GM21381 (cell line): ENCODE data around the gene ATP11A.

Experiments used
- ATAC-seq: cut with Tn5 transposase; IDR thresholded peaks from one replicate; pipeline ENCODE4 v1.9.1; 2021; ENCODE audit warnings: mild to moderate bottlenecking, moderate library complexity; ENCODE audit not compliant: unreplicated experiment

The ATP11A gene

DNA sequence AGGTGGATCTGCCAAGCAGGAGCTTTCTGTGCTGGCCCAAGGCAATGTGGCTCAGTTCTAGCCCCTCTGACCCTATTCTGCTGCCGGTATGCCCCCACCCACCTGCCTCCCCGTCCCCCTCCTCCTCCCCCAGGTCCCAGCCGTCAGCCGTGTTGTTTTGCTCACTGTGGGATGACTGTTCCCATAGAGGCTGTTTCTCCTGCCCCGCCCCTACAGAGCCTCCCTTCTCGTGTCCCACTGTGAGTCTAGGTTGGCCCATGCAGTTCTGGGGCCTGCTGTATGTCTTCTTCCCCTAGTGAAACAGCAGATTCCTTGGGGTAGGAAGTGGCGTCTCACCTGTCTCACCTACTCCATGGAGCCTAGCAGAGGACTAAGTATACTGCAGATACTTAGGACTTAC is 48.8 kb downstream of the ATP11A start:
- ATAC-seq: no peak

DNA sequence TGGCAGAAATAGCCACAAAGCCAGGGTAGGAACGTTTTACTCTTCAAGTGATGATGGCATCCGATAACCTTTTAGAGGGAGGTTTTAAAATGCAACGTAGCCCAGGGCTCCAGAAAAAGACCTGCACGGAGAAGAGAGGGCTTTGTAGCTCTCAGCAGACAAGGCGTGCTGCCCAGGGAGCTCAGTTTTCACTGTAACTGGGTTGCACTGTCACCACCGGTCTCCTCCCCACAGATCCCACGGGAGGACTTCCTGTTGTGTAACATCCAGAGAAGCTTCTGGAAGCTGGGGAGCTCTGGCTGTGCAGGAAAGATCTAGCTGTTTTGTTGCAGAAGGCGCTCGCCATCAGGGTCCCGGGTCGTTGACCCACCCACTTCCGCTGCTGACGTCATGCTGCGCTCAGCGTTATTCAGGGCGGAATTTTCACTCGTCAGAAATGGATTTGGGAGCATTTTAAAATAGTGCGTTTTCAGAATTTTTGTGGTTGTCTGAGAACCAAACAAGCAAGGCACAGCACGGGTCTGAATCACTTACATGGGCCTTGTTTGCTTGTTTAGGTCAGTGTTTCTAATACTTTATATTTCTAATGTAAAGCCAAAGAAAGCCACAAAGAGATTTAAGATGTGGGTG is 50.8 kb downstream of the ATP11A start:
- no peak for ATAC-seq

DNA sequence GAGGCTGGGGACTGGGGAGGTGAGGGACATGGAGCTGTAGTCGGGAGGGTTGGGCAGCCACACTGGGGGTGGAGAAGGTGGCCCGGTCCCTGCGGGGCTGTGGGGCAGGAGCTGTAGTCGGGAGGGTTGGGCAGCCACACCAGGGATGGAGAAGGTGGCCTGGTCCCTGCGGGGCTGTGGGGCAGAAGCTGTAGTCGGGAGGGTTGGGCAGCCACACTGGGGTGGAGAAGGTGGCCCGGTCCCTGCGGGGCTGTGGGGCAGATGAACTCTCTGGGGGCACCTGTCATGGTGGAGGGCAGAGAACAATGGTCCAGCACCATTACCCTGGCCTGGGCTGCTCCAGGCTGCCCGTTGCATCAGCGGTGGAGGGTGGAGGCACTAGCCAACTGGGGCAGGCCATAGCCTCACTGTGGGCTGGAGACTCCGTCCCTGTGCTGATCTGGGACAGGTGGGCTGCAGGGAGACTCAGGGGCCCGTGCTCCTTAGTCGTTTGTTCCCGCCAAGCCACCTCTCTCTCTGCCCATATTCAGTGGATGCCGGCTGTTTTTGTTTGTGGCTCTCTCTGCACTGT is 51.4 kb downstream of the ATP11A start:
- ATAC-seq: no peak

DNA sequence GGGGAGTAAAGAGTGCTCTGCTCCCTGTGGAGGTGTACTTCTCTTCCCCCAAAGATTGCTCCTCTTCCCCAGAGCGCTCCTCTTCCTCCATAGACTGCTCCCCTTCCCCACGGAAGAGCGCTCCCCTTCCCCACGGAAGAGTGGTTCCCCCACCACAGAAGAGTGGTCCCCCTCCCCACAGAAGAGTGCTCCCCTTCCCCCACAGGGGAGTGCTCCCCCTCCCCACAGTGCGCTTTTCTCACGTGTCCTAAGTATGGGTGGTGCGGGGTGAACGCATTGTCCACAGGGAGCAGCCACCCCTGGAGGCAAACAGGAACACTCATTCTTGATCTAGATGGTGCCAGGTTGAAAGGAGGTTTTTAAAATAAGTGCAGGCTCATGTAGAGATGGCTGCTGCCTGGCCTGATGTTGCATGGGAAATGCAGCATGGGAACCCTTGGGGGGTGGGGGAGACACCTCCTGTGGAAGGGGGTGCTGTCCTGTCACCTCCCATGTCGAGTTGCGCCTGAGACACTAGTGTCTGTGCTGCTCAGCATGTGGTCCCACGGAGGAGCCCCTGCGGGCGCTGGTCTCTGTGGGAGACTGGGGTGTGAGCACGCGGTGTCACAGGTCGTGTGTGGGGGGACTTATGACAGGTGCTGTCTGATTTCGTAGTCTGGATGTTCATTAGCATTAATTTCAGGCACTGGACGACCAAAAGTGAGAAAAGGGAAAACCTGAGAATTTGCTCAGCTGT is 52.2 kb downstream of the ATP11A start:
- ATAC-seq: no peak

DNA sequence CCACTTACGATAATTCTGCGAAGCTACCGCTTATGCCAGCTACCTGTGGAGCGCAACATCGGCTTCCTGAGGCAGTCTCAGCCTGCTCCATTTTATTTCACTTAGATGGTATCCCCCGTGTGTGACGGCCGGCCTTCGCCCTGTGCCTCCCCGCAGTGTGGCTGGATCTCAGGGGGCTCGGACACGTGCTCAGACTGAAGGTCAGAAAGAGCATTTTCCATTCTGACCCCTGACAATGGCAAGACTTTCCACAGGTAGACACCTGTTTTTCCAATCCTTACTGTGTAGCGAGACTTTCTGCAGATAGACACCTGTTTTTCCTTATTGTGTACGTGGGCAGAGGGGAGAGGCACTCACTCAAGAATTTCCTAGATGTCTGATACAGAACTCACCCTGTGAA is 52.7 kb downstream of the ATP11A start:
- ATAC-seq: no peak

DNA sequence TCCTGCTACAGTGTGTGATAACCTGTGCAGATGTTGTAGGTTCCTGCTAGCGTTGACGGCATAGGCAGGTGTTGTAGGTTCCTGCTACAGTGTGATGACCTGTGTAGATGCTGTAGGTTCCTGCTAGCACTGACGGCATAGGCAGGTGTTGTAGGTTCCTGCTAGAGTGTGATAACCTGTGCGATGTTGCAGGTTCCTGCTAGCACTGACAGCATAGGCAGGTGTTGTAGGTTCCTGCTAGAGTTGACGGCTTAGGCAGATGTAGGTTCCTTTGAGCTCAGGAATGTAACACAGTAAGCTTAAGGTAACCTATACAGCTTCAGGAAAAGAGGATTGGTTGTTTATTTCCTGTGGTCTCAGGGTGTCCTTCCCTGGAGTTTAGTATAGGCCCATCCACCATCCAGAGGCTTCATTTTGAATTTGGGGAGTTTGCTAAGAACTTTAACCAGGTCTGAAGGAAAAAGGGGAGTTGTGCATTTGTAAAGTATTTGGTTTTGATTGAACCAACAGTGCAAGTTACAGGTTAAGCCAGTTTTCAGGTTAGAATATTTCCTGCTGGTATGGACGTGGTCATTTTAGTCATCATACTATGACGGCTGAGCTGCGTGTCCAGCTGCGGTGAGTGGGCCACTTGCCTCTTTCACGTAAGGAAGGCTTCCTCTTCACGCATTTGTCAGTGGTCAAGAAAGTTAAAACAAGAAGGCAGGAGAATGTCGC is 53.8 kb downstream of the ATP11A start:
- no peak for ATAC-seq

DNA sequence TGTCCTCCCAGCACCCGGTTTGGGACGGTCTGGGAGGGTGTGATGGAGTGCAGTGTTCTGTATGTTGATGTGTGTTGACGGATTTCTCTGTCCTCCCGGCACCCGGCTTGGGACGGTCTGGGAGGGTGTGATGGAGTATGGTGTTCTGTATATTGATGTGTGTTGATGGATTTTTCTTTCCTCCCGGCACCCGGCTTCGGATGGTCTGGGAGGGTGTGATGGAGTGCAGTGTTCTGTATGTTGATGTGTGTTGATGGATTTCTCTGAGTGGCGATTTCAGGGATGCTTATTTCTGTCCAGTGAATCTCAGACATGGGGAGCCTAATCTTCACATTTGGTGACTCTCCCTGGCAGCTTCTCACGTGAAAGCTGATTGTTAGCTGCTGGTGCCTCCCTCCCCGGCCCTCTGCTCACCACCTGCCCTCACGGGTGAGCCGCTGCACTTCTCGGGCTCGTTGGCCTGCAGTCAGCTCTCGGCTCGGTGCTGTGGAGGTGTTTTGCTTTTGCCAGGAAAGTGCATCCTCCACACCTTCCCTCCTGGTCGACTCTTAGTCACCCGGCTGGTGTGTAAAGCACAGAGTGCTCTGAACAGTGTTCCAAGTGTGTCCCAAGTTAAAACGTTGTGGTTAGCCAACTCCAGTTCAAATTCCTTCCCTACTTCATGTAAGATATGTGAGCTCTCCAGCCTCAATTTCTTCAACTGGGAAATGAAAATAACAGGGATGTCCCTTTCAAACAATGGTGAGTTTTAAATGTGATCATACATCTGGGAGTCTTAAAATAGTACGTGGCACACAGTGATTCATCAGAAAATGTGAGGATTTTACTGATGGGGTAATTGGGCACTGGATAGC is 54.6 kb downstream of the ATP11A start:
- no peak for ATAC-seq

DNA sequence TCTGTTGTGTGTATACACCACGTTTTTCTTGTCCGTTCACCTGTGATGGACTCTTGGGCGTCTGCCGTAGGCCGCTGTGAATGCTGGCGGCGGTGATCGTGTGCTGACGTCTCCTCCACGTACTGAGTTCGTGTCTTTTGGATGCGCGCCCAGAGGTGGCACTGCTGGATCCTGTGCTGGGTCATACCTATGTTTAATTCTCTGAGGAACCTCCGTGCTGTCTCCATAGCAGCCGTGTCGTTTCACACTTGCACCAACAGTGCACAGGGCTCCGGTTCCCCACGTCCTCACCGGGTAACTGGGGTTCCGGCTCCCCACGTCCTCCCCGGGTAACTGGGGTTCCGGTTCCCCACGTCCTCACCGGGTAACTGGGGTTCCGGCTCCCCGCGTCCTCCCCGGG is 56.2 kb downstream of the ATP11A start:
- ATAC-seq: no peak

DNA sequence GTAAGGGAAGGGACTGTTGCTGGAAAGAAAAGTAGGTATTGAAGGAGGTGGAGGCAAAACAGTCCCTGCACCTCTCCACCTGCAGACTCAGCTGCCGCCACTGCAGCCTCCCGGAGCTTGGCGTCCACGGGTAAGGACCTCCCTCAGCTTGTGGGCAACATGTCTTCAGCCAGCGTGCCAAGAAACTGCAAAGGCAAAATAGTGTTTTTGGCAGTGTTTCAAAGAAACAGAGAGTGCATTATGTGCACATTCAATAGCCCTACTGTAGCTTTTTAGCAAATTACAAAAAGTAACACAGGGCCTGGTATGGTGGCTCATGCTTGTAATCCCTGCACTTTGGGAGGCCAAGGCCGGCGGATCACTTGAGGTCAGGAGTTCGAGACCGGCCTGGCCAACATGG is 57.4 kb downstream of the ATP11A start:
- no peak for ATAC-seq

DNA sequence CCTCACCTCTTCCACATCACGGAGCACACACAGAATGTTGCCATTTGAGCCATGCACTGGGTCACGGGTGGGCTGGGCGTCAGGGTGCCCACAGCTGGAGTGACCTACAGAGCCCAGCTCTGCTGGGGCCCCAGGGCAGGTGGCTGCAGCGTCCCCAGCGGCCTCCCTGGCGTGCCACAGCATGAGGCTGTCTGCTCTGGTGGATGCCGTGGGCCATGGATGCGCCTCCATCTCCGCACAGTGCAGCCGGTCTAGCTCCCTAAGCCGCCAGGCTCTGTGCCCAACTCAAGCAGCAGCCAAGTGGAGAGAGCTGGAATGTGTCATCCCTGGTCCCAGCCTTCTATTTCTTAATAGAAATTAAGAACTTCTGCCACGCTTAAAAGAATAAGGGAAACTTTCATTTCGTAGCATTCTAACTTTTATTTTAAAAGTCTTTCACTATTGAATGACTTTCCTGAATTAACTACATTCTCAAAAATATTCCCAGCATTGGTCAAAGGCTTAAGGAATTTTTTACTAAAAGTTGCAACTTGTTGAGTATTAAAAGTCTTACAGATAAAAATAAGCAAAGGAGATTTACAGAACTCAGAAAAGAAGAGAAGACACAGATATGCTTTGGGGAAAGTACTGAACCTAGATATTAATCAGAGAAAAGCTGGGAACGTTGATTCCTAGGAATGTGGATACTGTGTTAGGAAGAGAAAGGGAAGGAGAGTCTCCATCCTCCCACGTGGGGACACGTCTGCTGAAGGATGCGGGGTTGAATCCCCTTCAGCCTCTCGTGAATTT is 59.3 kb downstream of the ATP11A start:
- no peak for ATAC-seq

DNA sequence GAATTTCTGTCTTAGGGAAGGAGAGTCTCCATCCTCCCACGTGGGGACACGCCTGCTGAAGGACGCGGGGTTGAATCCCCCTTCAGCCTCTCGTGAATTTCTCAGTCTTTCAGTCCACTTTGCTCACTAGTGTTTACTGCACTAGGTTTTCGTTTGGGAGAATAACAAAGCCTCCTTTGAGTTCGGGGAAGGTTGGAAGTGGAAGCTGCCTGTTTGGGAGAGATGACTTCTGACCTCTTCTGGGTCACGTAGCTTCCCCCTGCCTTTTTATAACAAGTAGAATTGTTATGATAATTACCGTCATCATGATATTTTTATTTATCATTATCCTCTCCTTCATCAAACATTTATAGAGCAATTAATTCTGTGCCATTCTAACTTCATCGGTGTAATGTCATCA is 60.7 kb downstream of the ATP11A start:
- no peak for ATAC-seq

DNA sequence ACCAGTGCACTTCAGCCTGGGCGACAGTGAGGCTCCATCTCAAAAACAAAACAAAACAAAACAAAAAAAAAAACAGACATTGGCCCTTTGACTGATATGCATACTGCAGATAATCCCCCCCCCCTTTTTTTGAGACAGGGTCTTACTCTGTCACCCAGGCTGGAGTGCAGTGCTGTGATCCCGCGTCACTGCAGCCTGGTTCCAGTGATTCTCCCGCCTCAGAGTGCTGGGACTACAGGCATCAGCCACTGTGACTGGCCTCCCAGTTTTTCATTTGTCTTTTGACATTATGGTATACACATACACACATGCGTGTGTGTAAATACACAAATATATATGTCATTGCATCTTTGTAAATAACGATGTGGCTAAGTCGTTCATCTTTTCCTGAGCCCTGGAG is 61.8 kb downstream of the ATP11A start:
- ATAC-seq: no peak

DNA sequence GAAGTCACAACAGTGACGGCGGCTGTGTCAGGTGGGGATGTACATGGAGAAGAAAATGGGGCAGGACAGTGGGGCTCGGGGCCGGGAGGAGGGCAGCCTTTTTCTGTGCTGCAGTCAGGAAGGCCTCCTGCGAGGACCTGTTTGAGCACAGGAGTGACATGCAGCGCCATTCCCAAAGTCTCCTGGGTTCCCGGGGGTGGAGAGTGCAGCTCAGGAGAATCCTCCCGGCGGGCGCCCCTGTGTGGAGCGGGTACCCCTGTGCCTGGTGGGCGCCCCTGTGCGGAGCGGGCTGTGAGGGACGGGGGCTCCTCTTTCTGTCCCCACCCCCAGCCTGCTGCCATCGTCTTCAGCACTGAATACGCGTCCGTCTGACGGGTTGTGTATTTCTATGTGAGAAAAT is 62.4 kb downstream of the ATP11A start:
- ATAC-seq: no peak

DNA sequence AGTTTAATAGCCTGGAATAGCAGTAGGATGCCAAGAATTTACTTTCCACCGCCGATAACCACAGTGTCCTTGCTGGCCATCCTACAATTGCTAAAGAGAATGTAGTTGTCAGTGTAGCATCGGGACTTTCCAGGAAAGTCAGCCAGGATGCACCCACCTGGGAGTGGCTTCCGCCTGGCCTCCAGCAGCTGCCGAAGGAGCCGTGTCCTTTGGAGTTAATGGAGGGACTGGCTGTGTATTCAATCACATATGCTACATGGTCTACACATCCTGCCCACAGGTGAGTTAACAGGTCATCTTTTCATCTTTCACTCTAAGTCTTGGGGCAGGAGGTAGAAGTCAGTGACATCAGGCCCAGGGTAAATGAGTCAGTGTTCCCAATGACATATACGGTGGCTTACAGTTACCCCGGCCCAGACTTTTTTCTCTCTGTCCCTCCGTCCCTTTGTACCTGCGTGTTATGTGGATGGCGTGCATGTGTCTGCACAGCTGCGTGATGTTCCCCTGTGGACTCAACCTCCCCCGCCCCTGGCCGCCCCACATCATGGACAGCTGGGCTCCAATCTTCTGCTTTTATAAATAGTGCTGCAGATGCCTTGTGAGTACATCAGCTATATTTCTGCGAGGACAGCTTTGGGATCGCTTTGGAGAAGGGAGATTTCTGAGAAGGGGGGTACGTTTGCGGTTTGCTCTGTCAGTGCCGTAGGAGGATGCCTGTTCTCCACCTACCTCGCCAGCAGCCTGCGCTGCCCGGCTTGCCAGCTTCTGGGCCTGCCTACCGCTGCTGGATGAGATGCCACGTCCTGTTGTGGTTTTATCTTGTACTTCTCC is 63.1 kb downstream of the ATP11A start:
- no peak for ATAC-seq

DNA sequence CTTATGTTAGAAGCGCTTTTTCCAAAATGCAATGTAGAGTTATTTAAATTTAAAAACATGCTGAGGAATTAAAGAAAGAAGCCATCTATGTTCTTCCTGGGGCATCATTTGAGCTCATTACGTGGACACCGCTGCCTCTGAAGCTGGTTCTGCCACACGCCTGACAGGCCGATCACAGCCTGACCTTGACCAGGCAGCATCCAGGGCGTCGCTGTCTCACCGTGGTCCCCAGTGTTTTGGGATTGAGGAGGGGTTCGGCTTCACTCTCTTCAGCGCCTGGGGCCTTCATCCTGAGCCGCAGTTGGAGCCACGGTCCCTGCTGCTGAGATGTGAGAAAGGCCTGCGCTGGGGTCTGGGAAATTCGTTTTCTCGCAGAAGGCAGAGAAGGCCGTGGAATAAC is 64.0 kb downstream of the ATP11A start:
- no peak for ATAC-seq

DNA sequence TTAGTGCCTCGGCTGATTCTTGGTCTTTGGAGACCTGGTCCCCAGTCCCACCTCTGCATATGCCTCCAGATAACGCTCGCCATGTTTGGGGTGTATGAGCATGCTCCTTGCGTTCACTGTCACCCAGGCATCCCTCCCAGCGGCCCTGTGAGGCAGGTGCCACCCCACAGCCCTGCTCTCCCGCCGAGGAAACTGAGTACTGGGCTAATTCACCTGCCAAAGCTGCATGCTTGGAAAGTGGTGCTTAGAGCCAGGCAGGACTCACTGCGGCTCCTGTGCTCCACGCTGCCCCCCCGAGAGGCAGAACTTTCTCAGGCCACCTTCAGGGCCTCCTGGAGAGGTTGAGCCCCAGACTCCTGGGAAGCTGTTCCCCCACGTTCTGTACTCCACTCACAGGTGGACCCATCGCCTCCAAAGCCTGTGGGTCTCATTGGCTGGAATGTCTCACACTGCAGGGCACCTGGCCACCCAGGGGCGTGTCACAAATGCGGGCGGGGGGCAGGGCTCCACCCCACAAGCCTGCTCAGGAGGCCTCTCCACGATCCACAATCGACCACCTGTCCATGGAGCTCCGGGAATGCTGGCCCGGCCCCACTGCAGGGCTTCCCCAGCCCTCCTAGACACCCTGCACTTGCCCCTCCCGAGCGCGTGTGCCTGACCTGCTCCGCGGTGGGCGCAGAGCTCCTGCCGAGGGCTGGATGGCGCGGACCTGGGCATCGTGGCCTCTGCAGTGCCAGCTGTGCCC is 64.6 kb downstream of the ATP11A start:
- ATAC-seq: no peak

DNA sequence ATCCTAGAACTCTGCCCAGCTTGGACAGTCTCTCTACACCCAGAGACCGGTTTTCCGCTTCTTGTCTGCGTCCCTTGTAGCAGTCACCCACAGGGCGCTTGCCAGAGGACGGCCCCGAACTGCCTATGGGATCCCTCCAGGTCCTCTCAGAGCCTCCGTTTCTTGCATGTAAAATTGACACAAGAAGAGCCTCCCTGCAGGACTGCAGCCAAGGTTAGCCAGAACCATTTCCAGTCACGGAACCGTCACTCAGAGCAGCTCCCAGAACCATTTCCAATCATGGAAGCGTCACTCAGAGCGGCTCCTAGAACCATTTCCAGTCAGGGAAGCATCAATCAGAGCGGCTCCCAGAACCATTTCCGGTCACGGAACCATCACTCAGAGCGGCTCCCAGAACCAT is 65.5 kb downstream of the ATP11A start:
- no peak for ATAC-seq

DNA sequence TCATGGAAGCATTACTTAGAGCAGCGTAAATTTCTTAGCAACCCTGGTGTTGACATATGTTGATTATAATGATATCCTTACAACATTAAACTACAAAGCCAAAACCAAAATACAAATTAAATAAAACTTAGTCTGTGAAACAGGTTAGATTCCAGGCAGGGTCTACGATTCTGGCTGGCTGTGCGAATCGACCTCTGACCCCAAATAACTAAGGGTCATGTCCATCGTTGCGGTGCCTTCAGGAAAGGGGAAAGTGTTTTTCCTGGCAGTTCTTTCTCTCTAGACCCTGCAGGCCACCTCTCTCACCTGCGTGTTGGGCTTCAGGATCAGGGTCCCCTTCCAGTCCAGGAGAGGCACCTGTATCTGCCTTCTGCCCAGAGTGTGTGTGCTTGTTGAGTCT is 66.2 kb downstream of the ATP11A start:
- no peak for ATAC-seq

DNA sequence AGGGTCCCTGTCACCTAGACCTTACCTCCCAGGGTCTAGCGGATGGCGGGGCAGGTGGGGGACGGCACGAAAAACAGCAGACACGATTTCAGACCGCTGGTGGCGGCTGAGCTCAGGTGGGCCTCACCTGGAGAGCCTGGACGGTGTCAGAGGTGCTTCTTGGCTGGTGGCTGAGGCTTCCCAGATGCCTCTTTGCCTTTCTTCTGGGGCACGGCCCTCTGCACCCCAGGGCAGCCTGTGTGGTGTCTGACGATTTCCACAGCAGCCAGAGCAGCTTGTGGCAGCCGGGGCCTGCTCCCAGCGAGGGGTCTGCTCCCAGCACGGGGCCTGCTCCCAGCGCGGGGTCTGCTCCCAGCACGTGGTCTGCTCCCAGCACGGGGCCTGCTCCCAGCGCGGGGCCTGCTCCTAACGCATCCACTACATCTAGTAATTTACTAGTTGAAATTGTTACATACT is 66.7 kb downstream of the ATP11A start:
- ATAC-seq: no peak
